GM10266 (cell line): ENCODE measurements around the gene GOLGA6L1.

Experiments
- DNase-seq: peaks from one replicate; pipeline ENCODE4 v3.0.0; 2012; ENCODE audit errors: extremely low spot score
- CTCF ChIP-seq: IDR thresholded peaks from 2 replicates; pipeline ENCODE4 v1.5.1; 2012; ENCODE audit warnings: mild to moderate bottlenecking, low read depth; ENCODE audit not compliant: control insufficient read depth, insufficient read depth; ENCODE audit errors: missing control alignments

The GOLGA6L1 gene

DNA sequence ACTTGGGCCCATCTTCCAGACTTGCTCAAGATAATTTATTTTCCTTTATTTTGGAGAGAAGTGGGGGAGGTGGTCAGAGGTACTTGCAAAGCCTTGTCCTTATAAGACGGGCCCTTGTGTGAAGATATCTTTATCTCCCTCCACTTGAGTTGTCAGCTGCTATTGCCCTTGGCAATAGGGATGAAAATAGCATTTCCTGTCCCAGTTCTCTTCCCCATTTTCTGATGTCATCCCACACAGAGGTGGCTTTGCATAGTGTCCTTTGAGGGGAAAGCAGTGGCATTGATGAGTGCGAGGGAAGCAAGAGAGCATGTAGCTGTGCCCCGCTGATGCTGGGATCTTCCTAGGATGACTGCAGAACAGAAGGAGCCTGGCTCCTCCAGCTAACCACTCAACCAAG lies 55.4 kb downstream of the GOLGA6L1 start:
- TF ChIP-seq CTCF: no peak
- no peak for DNase-seq

GRCh38 chr15:23079766-23080165 lies 56.9 kb downstream of the GOLGA6L1 start:
- no peak for TF ChIP-seq CTCF
- DNase-seq: no peak
